ENCODE results near the gene SUCO. TPM values are rescaled to one million over a fixed set of nuclear protein-coding genes. Genes with fewer than 3 reads are reported as not detected.

Gene SUCO
- total RNA-seq, 1 donor from 2014 or later, result 63.7 TPM

GRCh38 chr1:172607145-172607544 is 74.2 kb downstream of the SUCO start:
- Histone ChIP-seq H3K4me1 (ENCODE audit: insufficient read depth, low read length) (no peaks in the 10 kb centered on the region), H3K79me2 (ENCODE audit: insufficient read depth, low read length) (no peaks in the 10 kb centered on the region), H4K20me1 (ENCODE audit: insufficient read depth, low read length) (no peaks in the 10 kb centered on the region), H2AFZ (ENCODE audit: low read depth, low read length) (no peak overlapping the region), H3K27ac (ENCODE audit: low read depth, low read length) (no peak overlapping the region), H3K9ac (ENCODE audit: low read length) (no peak overlapping the region), H3K27me3 (ENCODE audit: insufficient read depth, low read length) (no peaks in the 10 kb centered on the region), H3K4me3 (ENCODE audit: insufficient read depth, low read depth, low read length) (no peak overlapping the region), H3K9me3 (ENCODE audit: insufficient read depth, low read depth, low read length) (no peaks in the 10 kb centered on the region), H3K36me3 (ENCODE audit: insufficient read depth, low read length) (peaks cover 6% of the 10 kb centered on the region), H3K4me2 (ENCODE audit: low read length) (no peak overlapping the region)
- Mint-ChIP-seq H3K27me3 (ENCODE audit: low read depth, unreplicated experiment) (no peaks in the 10 kb centered on the region), H3K4me3 (ENCODE audit: unreplicated experiment) (no peak overlapping the region), H3K4me1 (ENCODE audit: low read depth, unreplicated experiment) (peaks cover 18% of the 10 kb centered on the region), H3K9me3 (ENCODE audit: unreplicated experiment) (no peaks in the 10 kb centered on the region), H3K36me3 (ENCODE audit: low read depth, unreplicated experiment) (peaks cover 3% of the 10 kb centered on the region), H3K27ac (ENCODE audit: unreplicated experiment) (no peak overlapping the region)
- FAIRE-seq (no peak), DNase-seq (ENCODE audit: low read depth) (no peak)
- no peak for TF ChIP-seq EZH2 (IDR thresholded peaks at IDR 0.05; ENCODE audit: insufficient read depth, low read length)
- TF ChIP-seq CTCF (IDR thresholded peaks at IDR 0.05; ENCODE audit: insufficient read depth, low read depth, low read length), result no peak

DNA sequence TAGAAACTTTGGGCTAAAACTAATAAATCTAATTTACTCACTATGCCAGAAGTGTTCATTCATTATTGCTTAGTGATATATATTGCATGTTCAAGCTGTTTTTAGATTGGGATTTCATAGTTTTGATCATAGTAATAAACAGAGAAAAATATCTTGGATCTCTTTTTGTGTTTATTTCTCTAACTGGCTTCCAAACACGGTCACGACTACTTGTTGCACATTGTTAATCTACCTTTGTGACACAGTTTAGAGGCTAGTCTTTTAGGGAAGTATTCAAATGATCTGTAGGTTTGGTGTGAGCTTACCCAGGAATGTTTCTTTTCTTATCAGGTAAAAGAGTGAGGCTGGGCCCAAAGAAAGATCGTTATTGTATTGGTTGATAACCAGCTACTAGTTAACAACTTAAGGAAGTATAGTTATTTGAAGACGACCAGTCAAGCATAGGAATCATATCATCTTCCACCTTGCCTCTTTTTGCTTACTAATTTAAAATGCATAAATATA is 75.2 kb downstream of the SUCO start:
- no peak overlapping the region for H3K9ac ChIP-seq (ENCODE audit: low read length)
- DNase-seq (ENCODE audit: low read depth) (no peak), FAIRE-seq (no peak)
- no peak overlapping the region for H3K4me3 ChIP-seq (ENCODE audit: insufficient read depth, low read depth, low read length)
- no peak overlapping the region for H3K4me2 ChIP-seq (ENCODE audit: low read length)
- no peaks in the 10 kb centered on the region for H4K20me1 ChIP-seq (ENCODE audit: insufficient read depth, low read length)
- Mint-ChIP-seq H3K4me3 (ENCODE audit: unreplicated experiment) (no peak overlapping the region), H3K36me3 (ENCODE audit: low read depth, unreplicated experiment) (peaks cover 1% of the 10 kb centered on the region), H3K27ac (ENCODE audit: unreplicated experiment) (no peak overlapping the region), H3K9me3 (ENCODE audit: unreplicated experiment) (no peaks in the 10 kb centered on the region), H3K4me1 (ENCODE audit: low read depth, unreplicated experiment) (peaks cover 18% of the 10 kb centered on the region), H3K27me3 (ENCODE audit: low read depth, unreplicated experiment) (no peaks in the 10 kb centered on the region)
- no peaks in the 10 kb centered on the region for H3K9me3 ChIP-seq (ENCODE audit: insufficient read depth, low read depth, low read length)
- H3K79me2 ChIP-seq (ENCODE audit: insufficient read depth, low read length), result no peaks in the 10 kb centered on the region
- no peak for TF ChIP-seq CTCF (IDR thresholded peaks at IDR 0.05; ENCODE audit: insufficient read depth, low read depth, low read length)
- TF ChIP-seq EZH2 (IDR thresholded peaks at IDR 0.05; ENCODE audit: insufficient read depth, low read length), result no peak
- H3K36me3 ChIP-seq (ENCODE audit: insufficient read depth, low read length), result peaks cover 6% of the 10 kb centered on the region
- H3K4me1 ChIP-seq (ENCODE audit: insufficient read depth, low read length), result no peaks in the 10 kb centered on the region
- H3K27me3 ChIP-seq (ENCODE audit: insufficient read depth, low read length), result no peaks in the 10 kb centered on the region
- H2AFZ ChIP-seq (ENCODE audit: low read depth, low read length), result no peak overlapping the region
- H3K27ac ChIP-seq (ENCODE audit: low read depth, low read length), result no peak overlapping the region

GRCh38 chr1:172609528-172609927 is 76.6 kb downstream of the SUCO start:
- peaks cover 1% of the 10 kb centered on the region for H3K36me3 Mint-ChIP-seq (ENCODE audit: low read depth, unreplicated experiment)
- Histone ChIP-seq H3K4me1 (ENCODE audit: insufficient read depth, low read length) (no peaks in the 10 kb centered on the region), H3K36me3 (ENCODE audit: insufficient read depth, low read length) (no peaks in the 10 kb centered on the region), H3K4me2 (ENCODE audit: low read length) (no peak overlapping the region), H3K4me3 (ENCODE audit: insufficient read depth, low read depth, low read length) (no peak overlapping the region), H3K9me3 (ENCODE audit: insufficient read depth, low read depth, low read length) (no peaks in the 10 kb centered on the region), H3K27ac (ENCODE audit: low read depth, low read length) (no peak overlapping the region), H3K79me2 (ENCODE audit: insufficient read depth, low read length) (no peaks in the 10 kb centered on the region), H3K9ac (ENCODE audit: low read length) (no peak overlapping the region), H3K27me3 (ENCODE audit: insufficient read depth, low read length) (no peaks in the 10 kb centered on the region), H2AFZ (ENCODE audit: low read depth, low read length) (no peak overlapping the region), H4K20me1 (ENCODE audit: insufficient read depth, low read length) (no peaks in the 10 kb centered on the region)
- TF ChIP-seq CTCF (IDR thresholded peaks at IDR 0.05; ENCODE audit: insufficient read depth, low read depth, low read length) (peak; percentile 22), EZH2 (IDR thresholded peaks at IDR 0.05; ENCODE audit: insufficient read depth, low read length) (no peak)
- DNase-seq (ENCODE audit: low read depth) (no peak), FAIRE-seq (peak; percentile 82)
- H3K9me3 Mint-ChIP-seq (ENCODE audit: unreplicated experiment), result no peaks in the 10 kb centered on the region
- H3K27me3 Mint-ChIP-seq (ENCODE audit: low read depth, unreplicated experiment), result no peaks in the 10 kb centered on the region
- H3K4me3 Mint-ChIP-seq (ENCODE audit: unreplicated experiment), result no peak overlapping the region
- no peak overlapping the region for H3K27ac Mint-ChIP-seq (ENCODE audit: unreplicated experiment)
- H3K4me1 Mint-ChIP-seq (ENCODE audit: low read depth, unreplicated experiment), result peaks cover 18% of the 10 kb centered on the region

Measured in astrocyte (in vitro differentiated cells and primary cell).